ENCODE data around the gene TRIM68.

TRIM68 gene

DNA sequence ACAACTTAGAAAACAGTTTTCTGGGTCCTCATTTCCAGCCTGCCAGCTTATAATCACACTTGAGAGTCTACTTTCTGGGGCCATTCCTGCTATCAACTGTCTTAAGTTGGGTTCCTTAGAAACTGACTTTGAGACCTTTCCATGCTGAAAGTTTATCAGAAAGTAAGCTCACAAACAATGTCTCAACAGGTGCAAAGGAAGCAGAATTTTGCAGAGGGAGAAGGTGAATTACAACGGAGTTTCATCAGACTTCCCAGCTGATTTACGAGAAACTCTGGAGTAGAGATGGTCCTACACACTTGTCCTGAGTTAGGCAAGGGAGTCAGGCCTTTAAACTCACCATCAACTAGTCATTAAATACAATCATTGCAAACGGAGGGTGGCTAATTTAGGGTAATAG, 31.2 kb downstream of the TRIM68 start:
- no peak for TF ChIP-seq GATA3 (IDR thresholded peaks at IDR 0.05; ENCODE audit: low read depth, low read length)
- TF ChIP-seq GATA2 (IDR thresholded peaks at IDR 0.05; ENCODE audit: low read depth, low read length): no peak

DNA sequence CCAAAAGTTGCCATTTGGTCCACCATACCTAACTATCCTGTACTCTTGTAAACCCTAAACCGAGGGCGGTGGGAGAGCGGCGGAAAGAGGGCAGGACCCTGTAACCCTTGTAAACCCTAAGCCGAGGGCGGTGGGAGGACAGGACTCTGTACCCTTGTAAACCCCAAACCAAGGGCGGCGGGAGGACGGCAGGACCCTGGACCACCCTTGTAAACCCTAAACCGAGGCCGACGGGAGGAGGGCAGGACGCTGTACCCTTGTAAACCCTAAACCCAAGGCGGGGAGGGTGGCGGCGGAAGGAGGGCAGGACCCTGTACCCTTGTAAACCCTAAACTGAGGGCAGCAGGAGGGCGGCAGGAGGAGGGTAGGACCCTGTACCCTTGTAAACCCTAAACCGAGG, 39.0 kb downstream of the TRIM68 start:
- TF ChIP-seq GATA3 (IDR thresholded peaks at IDR 0.05; ENCODE audit: low read depth, low read length): no peak
- no peak for TF ChIP-seq GATA2 (IDR thresholded peaks at IDR 0.05; ENCODE audit: low read depth, low read length)

DNA sequence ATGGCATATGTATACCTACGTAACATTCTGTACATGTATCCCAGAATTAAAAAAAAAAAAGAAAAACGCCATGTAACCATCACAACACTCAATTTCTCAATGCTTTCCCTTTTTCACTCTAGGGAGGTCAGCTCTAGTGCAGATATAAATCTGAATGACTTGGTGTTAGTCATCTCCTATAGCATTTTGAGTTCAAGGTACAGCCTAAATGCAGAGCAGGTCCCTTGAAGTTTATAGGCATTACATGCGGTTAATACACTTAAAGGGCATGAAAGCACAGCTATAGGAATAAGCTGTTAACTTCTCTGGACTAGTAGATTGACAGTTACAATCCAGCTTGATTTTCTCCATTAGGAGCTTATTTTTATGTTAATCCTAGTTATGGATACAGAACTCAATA, 42.7 kb downstream of the TRIM68 start:
- TF ChIP-seq GATA2 (IDR thresholded peaks at IDR 0.05; ENCODE audit: low read depth, low read length) (no peak), GATA3 (IDR thresholded peaks at IDR 0.05; ENCODE audit: low read depth, low read length) (no peak)

DNA sequence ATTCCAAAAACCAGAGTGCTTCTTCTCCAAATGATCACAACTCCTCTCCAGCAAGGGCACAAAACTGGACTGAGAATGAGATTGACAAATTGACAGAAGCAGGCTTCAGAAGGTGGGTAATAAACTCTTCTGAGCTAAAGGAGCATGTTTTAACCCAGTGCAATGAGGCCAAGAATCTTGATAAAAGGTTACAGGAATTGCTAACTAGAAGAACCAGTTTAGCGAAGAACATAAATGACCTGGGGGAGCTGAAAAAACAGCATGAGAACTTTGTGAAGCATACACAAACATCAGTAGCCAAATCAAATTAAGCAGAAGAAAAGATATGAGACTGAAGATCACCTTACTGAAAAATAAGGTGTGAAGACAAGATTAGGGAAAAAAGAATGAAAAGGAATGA, 47.6 kb downstream of the TRIM68 start:
- TF ChIP-seq GATA2 (IDR thresholded peaks at IDR 0.05; ENCODE audit: low read depth, low read length) (no peak), GATA3 (IDR thresholded peaks at IDR 0.05; ENCODE audit: low read depth, low read length) (no peak)

DNA sequence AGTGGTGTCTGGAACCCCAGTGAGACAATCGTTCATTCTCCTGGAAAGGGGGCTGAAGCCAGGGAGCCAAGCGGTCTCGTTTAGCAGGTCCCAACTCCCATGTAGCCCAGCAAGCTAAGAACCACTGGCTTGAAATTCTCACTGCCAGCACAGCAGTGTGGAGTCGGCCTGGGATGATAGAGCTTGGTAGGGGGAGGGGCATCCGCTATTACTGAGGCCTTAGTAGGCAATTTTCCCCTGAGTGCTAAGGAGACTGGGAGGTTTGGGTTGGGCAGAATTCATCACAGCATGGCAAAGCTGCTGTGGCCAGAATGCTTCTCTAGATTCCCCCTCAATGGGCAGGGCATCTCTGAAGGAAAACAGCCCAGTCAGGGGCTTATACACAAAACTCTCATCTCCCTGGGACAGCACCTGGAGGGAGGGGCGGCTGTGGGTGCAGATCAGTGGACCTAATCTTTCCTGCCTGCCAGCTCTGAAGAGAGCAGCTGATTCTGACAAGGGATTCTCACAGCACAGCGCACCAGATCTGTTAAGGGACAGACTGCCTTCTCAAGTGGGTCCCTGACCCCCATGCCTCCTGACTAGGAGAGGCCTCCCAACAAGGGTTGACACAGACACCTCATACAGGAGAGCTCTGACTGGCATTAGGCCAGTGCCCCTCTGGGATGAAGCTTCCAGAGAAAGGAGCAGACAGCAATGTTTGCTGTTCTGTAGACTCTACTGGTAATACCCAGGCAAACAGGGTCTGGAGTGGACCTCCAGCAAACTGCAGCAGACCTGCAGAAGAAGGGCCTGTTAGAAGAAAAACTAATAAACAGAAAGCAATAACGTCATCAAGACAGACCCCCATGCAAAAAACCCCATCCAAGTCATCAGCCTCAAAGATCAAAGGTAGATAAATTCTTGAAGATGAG, 48.2 kb downstream of the TRIM68 start:
- no peak for TF ChIP-seq GATA2 (IDR thresholded peaks at IDR 0.05; ENCODE audit: low read depth, low read length)
- TF ChIP-seq GATA3 (IDR thresholded peaks at IDR 0.05; ENCODE audit: low read depth, low read length): no peak

DNA sequence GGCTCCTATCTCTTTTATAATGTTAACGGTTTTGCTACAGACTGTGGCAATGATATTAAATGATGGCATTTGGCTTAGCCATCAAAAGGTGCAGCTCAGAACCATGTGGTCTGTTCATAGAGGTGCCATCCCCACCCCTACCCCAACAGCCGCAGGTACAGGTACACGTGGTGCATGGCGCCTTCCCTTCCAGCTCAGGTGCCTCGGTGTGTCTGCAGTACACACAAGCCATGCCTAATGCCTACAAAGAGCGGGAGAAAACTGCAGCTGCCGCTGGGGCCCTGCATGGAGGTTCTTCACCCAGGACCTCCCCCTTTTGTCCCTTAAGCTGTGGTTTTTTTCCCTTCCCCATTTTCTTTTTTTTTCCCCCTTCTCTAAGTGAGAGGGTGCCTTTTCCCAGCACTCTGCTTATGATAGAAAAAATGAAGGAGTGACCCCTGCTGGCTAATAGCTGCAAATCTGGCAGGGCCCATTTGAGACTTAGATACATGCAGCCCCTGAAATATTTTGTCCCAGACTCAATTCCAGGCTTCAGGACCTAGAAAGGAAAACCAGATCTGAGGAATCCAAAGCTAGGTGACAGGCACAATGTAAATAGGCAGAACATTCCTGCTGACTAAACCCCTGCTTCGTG, 56.6 kb downstream of the TRIM68 start:
- TF ChIP-seq GATA2 (IDR thresholded peaks at IDR 0.05; ENCODE audit: low read depth, low read length) (no peak), GATA3 (IDR thresholded peaks at IDR 0.05; ENCODE audit: low read depth, low read length) (no peak)
